Smooth muscle cell (in vitro differentiated cells): ENCODE data around the gene EHD4. TPM values are rescaled to one million over a fixed set of nuclear protein-coding genes. Genes with fewer than 3 reads are reported as not detected.

Experiments
- DNase-seq: peaks from one replicate; lab custom pipeline; 2025; ENCODE audit not compliant: unreplicated experiment; lab: John Stamatoyannopoulos, UW
- H2AFZ ChIP-seq: fragments of 200-600 bp; sonication (generic); 2 replicates; pipeline ENCODE4 v1.6.0; 2016; ENCODE audit warnings: antibody characterized with exemption, low read depth, mild to moderate bottlenecking
- H3F3A ChIP-seq: fragments of 200-600 bp; sonication (generic); 2 replicates; pipeline ENCODE4 v1.6.0; 2017; ENCODE audit warnings: antibody characterized with exemption, low read depth
- H3K27ac ChIP-seq: fragments of 200-600 bp; sonication (generic); 2 replicates; pipeline ENCODE4 v1.5.1; 2016; ENCODE audit warnings: low read depth, mild to moderate bottlenecking
- H3K27me3 ChIP-seq: fragments of 200-600 bp; sonication (generic); 2 replicates; pipeline ENCODE4 v1.6.1; 2016; ENCODE audit warnings: low read depth, mild to moderate bottlenecking
- H3K36me3 ChIP-seq: fragments of 200-600 bp; sonication (generic); 2 replicates; pipeline ENCODE4 v1.5.1; 2016; ENCODE audit warnings: low read depth
- H3K4me1 ChIP-seq: fragments of 200-600 bp; sonication (generic); 2 replicates; pipeline ENCODE4 v1.5.1; 2016; ENCODE audit warnings: low read depth
- H3K4me2 ChIP-seq: fragments of 200-600 bp; sonication (generic); 2 replicates; pipeline ENCODE4 v1.6.0; 2016; ENCODE audit warnings: mild to moderate bottlenecking
- H3K4me3 ChIP-seq: fragments of 200-600 bp; sonication (generic); 2 replicates; pipeline ENCODE4 v1.5.1; 2016; ENCODE audit warnings: mild to moderate bottlenecking
- H3K79me2 ChIP-seq: fragments of 200-600 bp; sonication (generic); 2 replicates; pipeline ENCODE4 v1.6.0; 2016; ENCODE audit warnings: low read depth, mild to moderate bottlenecking
- H3K9ac ChIP-seq: fragments of 200-600 bp; sonication (generic); 2 replicates; pipeline ENCODE4 v1.6.0; 2016; ENCODE audit warnings: low read depth
- H3K9me3 ChIP-seq: fragments of 200-600 bp; sonication (generic); replicated peaks from 2 replicates; pipeline ENCODE4 v1.5.1; 2016; ENCODE audit warnings: low read depth
- H4K20me1 ChIP-seq: fragments of 200-600 bp; sonication (generic); 2 replicates; pipeline ENCODE4 v1.6.0; 2016; ENCODE audit warnings: low read depth
- WGBS: methylation state at CpG from one replicate; pipeline ENCODE4 v1.1.7; 2016; ENCODE audit warnings: low lambda C conversion rate; 5-methylcytosine and 5-hydroxymethylcytosine counted together
- polyA plus RNA-seq: library from polyadenylated mRNA; unstranded; fragments of >200 nt; fragmentation: Nextera tagmentation; extraction: Ambion mirVana; gene quantifications from 2 replicates; pipeline ENCODE4 v1.2.1, GENCODE V29; 2016
- total RNA-seq: library from RNA; depleted of rRNA; stranded (reverse); fragments of >200 nt; gene quantifications from 2 replicates; pipeline ENCODE4 v1.2.3, GENCODE V29; 2014
- TF ChIP-seq, protein P1 (sequence below): fragments of 200-600 bp; sonication (generic); IDR thresholded peaks from 2 replicates; pipeline ENCODE4 v1.5.1; 2017; ENCODE audit warnings: borderline replicate concordance, mild to moderate bottlenecking, antibody characterized with exemption; ENCODE audit not compliant: insufficient read depth, poor library complexity, severe bottlenecking

EHD4 gene
- total and polyA plus RNA-seq, 2 experiments from 2014 or later, result 11.5 to 15.8 TPM

DNA sequence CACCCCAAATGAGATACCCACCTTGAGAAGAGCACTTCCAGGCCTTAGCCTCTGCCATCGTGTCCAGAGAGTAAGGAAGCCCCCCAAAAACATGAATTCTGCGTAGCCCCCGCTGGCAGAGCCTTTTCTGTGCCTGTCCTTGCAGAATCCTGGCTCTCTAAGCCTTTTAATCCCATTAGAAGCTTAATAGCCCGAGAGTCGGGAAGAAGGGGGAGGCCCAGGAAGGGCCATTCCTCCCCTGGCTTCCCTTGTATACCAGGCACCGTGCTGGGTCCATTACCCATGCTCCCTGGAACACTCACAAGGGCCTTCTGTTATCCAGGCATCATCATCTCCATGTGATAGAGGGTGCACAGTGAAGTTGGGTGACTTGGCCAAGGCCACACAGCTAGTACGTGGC is 85.6 kb downstream of the EHD4 start:
- H3K36me3 ChIP-seq, result no peaks in the 10 kb centered on the region
- H3K9ac ChIP-seq, result no peak overlapping the region
- WGBS, result 70% methylated on average over 7 of the region's 7 CpGs
- no peaks in the 10 kb centered on the region for H4K20me1 ChIP-seq
- DNase-seq, result no peak
- TF ChIP-seq, protein P1, sequence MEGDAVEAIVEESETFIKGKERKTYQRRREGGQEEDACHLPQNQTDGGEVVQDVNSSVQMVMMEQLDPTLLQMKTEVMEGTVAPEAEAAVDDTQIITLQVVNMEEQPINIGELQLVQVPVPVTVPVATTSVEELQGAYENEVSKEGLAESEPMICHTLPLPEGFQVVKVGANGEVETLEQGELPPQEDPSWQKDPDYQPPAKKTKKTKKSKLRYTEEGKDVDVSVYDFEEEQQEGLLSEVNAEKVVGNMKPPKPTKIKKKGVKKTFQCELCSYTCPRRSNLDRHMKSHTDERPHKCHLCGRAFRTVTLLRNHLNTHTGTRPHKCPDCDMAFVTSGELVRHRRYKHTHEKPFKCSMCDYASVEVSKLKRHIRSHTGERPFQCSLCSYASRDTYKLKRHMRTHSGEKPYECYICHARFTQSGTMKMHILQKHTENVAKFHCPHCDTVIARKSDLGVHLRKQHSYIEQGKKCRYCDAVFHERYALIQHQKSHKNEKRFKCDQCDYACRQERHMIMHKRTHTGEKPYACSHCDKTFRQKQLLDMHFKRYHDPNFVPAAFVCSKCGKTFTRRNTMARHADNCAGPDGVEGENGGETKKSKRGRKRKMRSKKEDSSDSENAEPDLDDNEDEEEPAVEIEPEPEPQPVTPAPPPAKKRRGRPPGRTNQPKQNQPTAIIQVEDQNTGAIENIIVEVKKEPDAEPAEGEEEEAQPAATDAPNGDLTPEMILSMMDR, result no peak
- H2AFZ ChIP-seq, result no peak overlapping the region
- H3K4me3 ChIP-seq, result no peak overlapping the region
- H3K79me2 ChIP-seq, result no peaks in the 10 kb centered on the region
- H3K4me1 ChIP-seq, result peaks cover 17% of the 10 kb centered on the region
- H3K9me3 ChIP-seq, result no peaks in the 10 kb centered on the region
- no peaks in the 10 kb centered on the region for H3F3A ChIP-seq
- peaks cover 17% of the 10 kb centered on the region for H3K27me3 ChIP-seq
- no peak overlapping the region for H3K4me2 ChIP-seq
- no peak overlapping the region for H3K27ac ChIP-seq

DNA sequence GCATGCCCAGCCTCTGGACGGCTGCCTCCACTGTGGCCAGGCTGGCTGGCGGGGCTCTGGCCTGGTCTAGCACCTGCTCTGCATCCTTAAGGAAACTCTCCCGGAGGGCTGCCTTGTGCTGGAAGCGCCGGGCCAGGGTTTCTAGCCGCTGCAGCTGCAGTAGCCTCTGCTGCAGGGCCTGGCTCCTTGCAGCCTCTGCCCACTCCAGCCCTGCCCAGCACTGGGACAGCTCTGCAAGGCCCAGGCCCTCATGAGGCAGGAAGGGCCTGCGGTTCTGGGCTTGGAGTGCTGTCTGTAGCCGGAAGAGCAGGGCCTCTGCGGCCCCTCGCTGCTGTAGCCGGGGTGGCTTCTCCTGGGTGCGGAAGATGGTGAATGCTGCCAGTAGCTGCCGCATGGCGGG is 86.5 kb downstream of the EHD4 start:
- no peaks in the 10 kb centered on the region for H3K79me2 ChIP-seq
- H3K9me3 ChIP-seq, result no peaks in the 10 kb centered on the region
- no peaks in the 10 kb centered on the region for H3F3A ChIP-seq
- TF ChIP-seq, protein P1, result no peak
- no peaks in the 10 kb centered on the region for H3K36me3 ChIP-seq
- 94% methylated on average over 14 of the region's 14 CpGs for WGBS
- no peak overlapping the region for H2AFZ ChIP-seq
- H3K4me1 ChIP-seq, result peaks cover 10% of the 10 kb centered on the region
- no peak for DNase-seq
- H3K27me3 ChIP-seq, result peaks cover 26% of the 10 kb centered on the region
- H3K4me2 ChIP-seq, result no peak overlapping the region
- H4K20me1 ChIP-seq, result no peaks in the 10 kb centered on the region
- no peak overlapping the region for H3K4me3 ChIP-seq
- H3K9ac ChIP-seq, result no peak overlapping the region
- H3K27ac ChIP-seq, result no peak overlapping the region

DNA sequence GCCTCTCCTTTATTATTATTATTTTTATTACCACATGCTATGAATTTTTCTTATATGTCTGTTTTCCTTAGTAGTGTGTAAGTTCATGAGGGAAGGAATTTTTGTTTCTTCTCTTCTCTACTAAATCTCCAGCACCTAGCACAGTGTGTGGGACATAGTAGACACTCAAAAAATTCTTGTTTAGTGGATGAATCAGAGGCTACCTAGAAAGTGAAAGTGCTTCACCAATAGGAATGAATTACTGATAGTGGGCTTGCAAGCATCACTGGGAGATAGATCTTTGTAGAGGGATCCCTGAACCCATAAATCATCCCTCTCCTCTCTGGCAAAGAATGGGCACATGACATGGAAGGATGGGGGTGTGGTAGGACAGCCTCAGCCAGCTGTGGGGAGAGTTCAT is 87.0 kb downstream of the EHD4 start:
- Histone ChIP-seq H3K27ac (no peak overlapping the region), H3K4me1 (peaks cover 9% of the 10 kb centered on the region), H3K9me3 (no peaks in the 10 kb centered on the region), H3K4me2 (no peak overlapping the region), H3F3A (no peaks in the 10 kb centered on the region), H3K79me2 (no peaks in the 10 kb centered on the region), H3K4me3 (no peak overlapping the region), H3K36me3 (no peaks in the 10 kb centered on the region), H3K27me3 (peaks cover 30% of the 10 kb centered on the region), H2AFZ (no peak overlapping the region), H3K9ac (no peak overlapping the region), H4K20me1 (no peaks in the 10 kb centered on the region)
- DNase-seq, result no peak
- TF ChIP-seq, protein P1, result no peak

DNA sequence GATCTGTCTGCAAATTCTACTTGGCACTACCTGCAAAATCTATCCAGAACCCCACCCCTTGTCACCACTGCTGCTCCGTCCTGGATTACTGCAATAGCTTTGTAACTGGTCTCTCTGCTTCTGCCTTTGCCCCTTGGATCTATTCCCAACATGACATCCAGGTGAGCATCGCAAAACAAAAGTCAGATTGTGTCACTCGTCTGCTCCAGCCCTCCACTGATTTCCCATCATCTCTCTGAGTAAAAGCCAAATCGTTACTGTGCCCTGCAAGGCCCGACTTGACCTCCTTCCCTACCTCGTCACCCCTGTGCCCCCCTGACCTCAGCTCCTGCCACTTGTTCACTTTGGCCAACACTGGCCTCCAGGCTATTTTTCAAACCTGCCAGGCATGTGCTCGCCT is 87.9 kb downstream of the EHD4 start:
- Histone ChIP-seq H3K4me3 (no peak overlapping the region), H3K9ac (no peak overlapping the region), H3K4me2 (no peak overlapping the region), H4K20me1 (no peaks in the 10 kb centered on the region), H3K9me3 (no peaks in the 10 kb centered on the region), H3K79me2 (no peaks in the 10 kb centered on the region), H2AFZ (no peak overlapping the region), H3K27ac (no peak overlapping the region), H3K36me3 (no peaks in the 10 kb centered on the region), H3K4me1 (peaks cover 9% of the 10 kb centered on the region), H3F3A (no peaks in the 10 kb centered on the region), H3K27me3 (peaks cover 36% of the 10 kb centered on the region)
- WGBS, result 92% methylated on average over 7 of the region's 7 CpGs
- no peak for DNase-seq
- TF ChIP-seq, protein P1, result no peak
